SK-N-SH (cell line): ENCODE measurements around the gene PRKAB2. TPM values are rescaled to one million over a fixed set of nuclear protein-coding genes. Genes with fewer than 3 reads are reported as not detected.

Experiments
- CTCF ChIA-PET: fragments of 300-600, 350-600 bp; formaldehyde crosslinking; extraction: SDS; loops from one replicate; lab custom pipeline; 2021; lab: Yijun Ruan, JAX
- POLR2A ChIA-PET: fragments of 350-600 bp; sonication (Branson Sonifier 250); formaldehyde crosslinking; extraction: SDS; loops from one replicate; lab custom pipeline; 2020; ENCODE audit warnings: antibody characterized with exemption, inconsistent platforms; lab: Yijun Ruan, JAX
- DNase-seq: peaks from one replicate; pipeline ENCODE4 v3.0.0; 2012
- H2AFZ ChIP-seq: fragments of 200-600 bp; sonication (generic); 2 replicates; pipeline ENCODE4 v1.8.1; 2016; ENCODE audit warnings: antibody characterized with exemption, mild to moderate bottlenecking, low read depth
- H3F3A ChIP-seq: fragments of 200-600 bp; sonication (generic); replicated peaks from 2 replicates; pipeline ENCODE3; 2016; ENCODE audit warnings: antibody characterized with exemption, mild to moderate bottlenecking; ENCODE audit not compliant: insufficient read depth
- H3K27ac ChIP-seq, 2 experiments: fragments of 200-500 bp in 1 of 2; fragments of 200-600 bp in 1 of 2; sonication (Bioruptor generic) in 1 of 2; sonication (generic), shearing (Covaris generic) in 1 of 2; 2 replicates each; pipeline versions ENCODE4 v1.5.1 to v1.6.1; 2014 to 2016; ENCODE audit warnings: low read depth in 2 of 2, inconsistent platforms in 1 of 2, low read length in 1 of 2, mild to moderate bottlenecking in 1 of 2, mixed read lengths in 1 of 2
- H3K27me3 ChIP-seq: fragments of 200-600 bp; sonication (generic), shearing (Covaris generic); 2 replicates; pipeline ENCODE4 v1.6.1; 2016; ENCODE audit warnings: mixed run types; ENCODE audit not compliant: insufficient read depth
- H3K36me3 ChIP-seq, 2 experiments: fragments of 200-500 bp in 1 of 2; fragments of 200-600 bp in 1 of 2; sonication (Bioruptor generic) in 1 of 2; sonication (generic) in 1 of 2; replicated peaks in 1 of 2; 2 replicates each; pipeline versions ENCODE3 to v1.5.1; 2014 to 2016; ENCODE audit warnings: low read length in 1 of 2, mild to moderate bottlenecking in 1 of 2; ENCODE audit not compliant: insufficient read depth in 2 of 2, control insufficient read depth in 1 of 2
- H3K4me1 ChIP-seq, 2 experiments: fragments of 200-500 bp in 1 of 2; fragments of 200-600 bp in 1 of 2; sonication (Bioruptor generic) in 1 of 2; sonication (generic), shearing (Covaris generic) in 1 of 2; 2 replicates each; pipeline versions ENCODE4 v1.5.1 to v1.6.1; 2014 to 2016; ENCODE audit warnings: low read depth in 1 of 2, low read length in 1 of 2, mixed run types in 1 of 2; ENCODE audit not compliant: insufficient read depth in 2 of 2, control insufficient read depth in 1 of 2
- H3K4me2 ChIP-seq: fragments of 200-600 bp; sonication (generic), shearing (Covaris generic); 2 replicates; pipeline ENCODE4 v1.6.1; 2017; ENCODE audit warnings: mixed run types
- H3K4me3 ChIP-seq, 2 experiments: fragments of 200-500 bp in 1 of 2; fragments of 200-600 bp in 1 of 2; sonication (Bioruptor generic) in 1 of 2; sonication (generic), shearing (Covaris generic) in 1 of 2; 2 replicates each; pipeline versions ENCODE4 v1.5.1 to v1.8.1; 2014 to 2016; ENCODE audit warnings: low read depth in 2 of 2, inconsistent platforms in 1 of 2, low read length in 1 of 2, mild to moderate bottlenecking in 1 of 2, mixed read lengths in 1 of 2, moderate library complexity in 1 of 2
- H3K79me2 ChIP-seq: fragments of 200-600 bp; sonication (generic); 2 replicates; pipeline ENCODE4 v1.8.1; 2017; ENCODE audit warnings: mild to moderate bottlenecking; ENCODE audit not compliant: insufficient read depth
- H3K9ac ChIP-seq: fragments of 200-600 bp; sonication (generic); 2 replicates; pipeline ENCODE4 v1.6.1; 2017; ENCODE audit warnings: mixed run types
- H3K9me2 ChIP-seq: fragments of 200-600 bp; sonication (generic); 2 replicates; pipeline ENCODE4 v1.6.1; 2017; ENCODE audit warnings: mixed run types
- H3K9me3 ChIP-seq: fragments of 200-600 bp; sonication (generic); 2 replicates; pipeline ENCODE4 v1.6.1; 2017; ENCODE audit warnings: mixed run types, mild to moderate bottlenecking, moderate library complexity
- H4K20me1 ChIP-seq: fragments of 200-600 bp; sonication (generic); 2 replicates; pipeline ENCODE4 v1.6.1; 2017; ENCODE audit warnings: mild to moderate bottlenecking, mixed run types; ENCODE audit not compliant: insufficient read depth
- CHD2 ChIP-seq: fragments of 150-350 bp; IDR thresholded peaks from 2 replicates; pipeline ENCODE4 v1.6.1; 2018; ENCODE audit warnings: low read length; ENCODE audit not compliant: partially characterized antibody
- ELF1 ChIP-seq: IDR thresholded peaks from 2 replicates; pipeline ENCODE4 v1.4.0; 2012
- EZH2phosphoT487 ChIP-seq: fragments of 200-600 bp; sonication (generic); IDR thresholded peaks from 2 replicates; pipeline ENCODE4 v1.6.1; 2017; ENCODE audit warnings: low read depth, mixed run types, mild to moderate bottlenecking, antibody characterized with exemption, moderate library complexity, borderline replicate concordance
- FOSL2 ChIP-seq: IDR thresholded peaks from 2 replicates; pipeline ENCODE4 v1.4.0; 2012; ENCODE audit warnings: low read depth, mild to moderate bottlenecking, moderate library complexity, borderline replicate concordance
- FOXJ3 ChIP-seq: sonication (generic); formaldehyde crosslinking; IDR thresholded peaks from 2 replicates; pipeline ENCODE4 v1.5.1; 2020; ENCODE audit warnings: mild to moderate bottlenecking, missing genetic modification reagents
- GABPA ChIP-seq: IDR thresholded peaks from 2 replicates; pipeline ENCODE4 v1.4.0; 2012; ENCODE audit warnings: low read depth, mild to moderate bottlenecking
- GATA2 ChIP-seq: sonication (generic); formaldehyde crosslinking; IDR thresholded peaks from 2 replicates; pipeline ENCODE4 v1.5.0; 2020; ENCODE audit warnings: mild to moderate bottlenecking, missing genetic modification reagents
- MEF2A ChIP-seq: IDR thresholded peaks from 2 replicates; pipeline ENCODE4 v1.4.0; 2012; ENCODE audit warnings: low read depth, borderline replicate concordance
- NFIC ChIP-seq: IDR thresholded peaks from 2 replicates; pipeline ENCODE4 v1.4.0; 2012; ENCODE audit warnings: borderline replicate concordance
- NRF1 ChIP-seq: IDR thresholded peaks from 2 replicates; pipeline ENCODE4 v1.6.1; 2012; ENCODE audit warnings: low read depth, mild to moderate bottlenecking, low read length
- POLR2AphosphoS5 ChIP-seq: IDR thresholded peaks from 2 replicates; pipeline ENCODE4 v1.6.1; 2012; ENCODE audit warnings: low read depth, low read length
- RAD21 ChIP-seq: IDR thresholded peaks from 2 replicates; pipeline ENCODE4 v1.6.1; 2012; ENCODE audit warnings: mild to moderate bottlenecking, low read length
- RCOR1 ChIP-seq: fragments of 150-350 bp; IDR thresholded peaks from 2 replicates; pipeline ENCODE4 v1.6.1; 2017; ENCODE audit warnings: antibody characterized with exemption, low read length
- RFX5 ChIP-seq: IDR thresholded peaks from 2 replicates; pipeline ENCODE4 v1.6.1; 2012; ENCODE audit warnings: mild to moderate bottlenecking, improper control_type of control experiment, low read length
- RXRA ChIP-seq: IDR thresholded peaks from 2 replicates; pipeline ENCODE4 v1.4.0; 2012; ENCODE audit warnings: low read depth, mild to moderate bottlenecking, borderline replicate concordance
- SIN3A ChIP-seq: IDR thresholded peaks from 2 replicates; pipeline ENCODE4 v1.6.1; 2012; ENCODE audit warnings: low read depth, mild to moderate bottlenecking, low read length, moderate library complexity, borderline replicate concordance
- SMC3 ChIP-seq: IDR thresholded peaks from 2 replicates; pipeline ENCODE4 v1.6.1; 2012; ENCODE audit warnings: low read depth, low read length, improper control_type of control experiment
- TAF1 ChIP-seq: IDR thresholded peaks from 2 replicates; pipeline ENCODE4 v1.6.1; 2012; ENCODE audit warnings: low read depth, mild to moderate bottlenecking, low read length, moderate library complexity, borderline replicate concordance
- TCF12 ChIP-seq: IDR thresholded peaks from 2 replicates; pipeline ENCODE4 v1.4.0; 2012
- YY1 ChIP-seq: IDR thresholded peaks from 2 replicates; pipeline ENCODE4 v1.4.0; 2012; ENCODE audit warnings: low read depth, mild to moderate bottlenecking
- ZBTB33 ChIP-seq: IDR thresholded peaks from 2 replicates; pipeline ENCODE4 v1.4.0; 2012; ENCODE audit warnings: low read depth, borderline replicate concordance
- WGBS: methylation state at CpG from one replicate; pipeline ENCODE4 v1.1.6; 2017; ENCODE audit warnings: low lambda C conversion rate; 5-methylcytosine and 5-hydroxymethylcytosine counted together
- polyA plus RNA-seq, 3 experiments: library from polyadenylated mRNA; depleted of rRNA; stranded (reverse); fragments of >200 nt; gene quantifications; 2 replicates each; pipeline ENCODE4 v1.2.3, GENCODE V29; 2012
- TF ChIP-seq, protein P1 (sequence below): fragments of 150-350 bp; IDR thresholded peaks from 2 replicates; pipeline ENCODE4 v1.6.1; 2017; ENCODE audit warnings: antibody characterized with exemption, low read length, low read depth, borderline replicate concordance
- TF ChIP-seq, protein P2 (sequence below): IDR thresholded peaks from 2 replicates; pipeline ENCODE4 v1.4.0; 2012; ENCODE audit warnings: low read depth
- TF ChIP-seq, protein P3 (sequence below): fragments of 150-350 bp; IDR thresholded peaks from 2 replicates; pipeline ENCODE4 v1.6.1; 2016; ENCODE audit warnings: mild to moderate bottlenecking, low read depth, low read length

PRKAB2 gene
- polyA plus RNA-seq, 1 of the 3 experiments (the other 2 are of a cell fraction), result 6.2 TPM

DNA sequence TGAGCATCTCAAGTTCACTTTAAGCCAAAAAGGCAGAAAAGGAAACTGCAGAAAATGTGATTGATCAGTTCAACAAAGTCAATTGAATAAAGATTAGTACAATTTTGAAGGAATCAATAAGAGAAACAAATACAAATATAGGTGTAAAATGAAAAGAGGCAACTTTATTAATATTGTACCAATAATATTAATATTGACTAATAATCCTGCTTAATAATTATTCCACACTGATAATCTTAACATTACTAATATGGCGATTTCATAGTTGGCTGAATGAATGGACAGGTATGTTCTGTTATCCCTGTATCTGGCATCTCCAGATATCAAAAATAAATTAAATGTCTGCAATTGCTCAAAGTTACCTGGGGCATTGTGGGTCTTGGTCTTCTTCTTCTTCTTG is 61.8 kb downstream of the PRKAB2 start (continued):
- no peak for TF ChIP-seq RXRA
- no peak for TF ChIP-seq GATA2

DNA sequence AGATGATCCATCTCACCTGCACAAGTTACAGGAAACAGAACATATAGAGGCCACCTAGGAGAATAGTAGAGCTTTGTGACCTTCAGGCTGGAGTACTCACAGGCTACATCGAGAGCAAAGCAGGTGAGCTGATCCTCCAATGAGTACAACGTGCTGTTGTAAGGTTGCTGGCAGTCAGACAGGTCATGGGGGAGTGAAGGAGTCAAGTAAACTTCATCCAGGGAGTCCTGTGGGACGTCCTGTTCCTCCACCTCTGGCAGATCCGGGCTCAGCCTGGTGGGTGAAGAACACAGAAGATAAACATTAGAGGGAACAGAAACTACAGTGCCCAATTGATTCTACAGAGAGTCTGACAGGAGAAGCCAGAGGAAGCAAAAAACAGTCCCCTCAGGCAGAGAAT is 62.5 kb downstream of the PRKAB2 start:
- Histone ChIP-seq H3K9me3 (no peaks in the 10 kb centered on the region), H3K27ac (no peak overlapping the region), H3K4me3 (no peak overlapping the region), H3K27me3 (peaks cover 10% of the 10 kb centered on the region; the same call in 1 of the 2 replicates), H3K4me2 (no peak overlapping the region), H3K4me1 (no peaks in the 10 kb centered on the region), H3K79me2 (no peaks in the 10 kb centered on the region), H3K9ac (no peak overlapping the region), H3F3A (no peaks in the 10 kb centered on the region), H2AFZ (no peak overlapping the region), H3K9me2 (no peaks in the 10 kb centered on the region), H4K20me1 (no peaks in the 10 kb centered on the region), H3K36me3 (no peaks in the 10 kb centered on the region)
- ChIA-PET CTCF (no interaction called here), POLR2A (no interaction called here)
- 0% methylated on average over 4 of the region's 4 CpGs for WGBS
- DNase-seq, result no peak
- TF ChIP-seq NRF1 (no peak), RCOR1 (no peak), GABPA (no peak), RAD21 (no peak), NFIC (no peak), YY1 (no peak), RFX5 (no peak), SIN3A (no peak), FOSL2 (no peak), ELF1 (no peak)
- TF ChIP-seq, protein P1, sequence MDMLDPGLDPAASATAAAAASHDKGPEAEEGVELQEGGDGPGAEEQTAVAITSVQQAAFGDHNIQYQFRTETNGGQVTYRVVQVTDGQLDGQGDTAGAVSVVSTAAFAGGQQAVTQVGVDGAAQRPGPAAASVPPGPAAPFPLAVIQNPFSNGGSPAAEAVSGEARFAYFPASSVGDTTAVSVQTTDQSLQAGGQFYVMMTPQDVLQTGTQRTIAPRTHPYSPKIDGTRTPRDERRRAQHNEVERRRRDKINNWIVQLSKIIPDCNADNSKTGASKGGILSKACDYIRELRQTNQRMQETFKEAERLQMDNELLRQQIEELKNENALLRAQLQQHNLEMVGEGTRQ, result no peak

GRCh38 chr1:147109041-147109440 is 63.2 kb downstream of the PRKAB2 start:
- Histone ChIP-seq H3K4me1 (no peaks in the 10 kb centered on the region), H2AFZ (no peak overlapping the region), H3K9me2 (no peaks in the 10 kb centered on the region), H3K27ac (no peak overlapping the region), H3K79me2 (no peaks in the 10 kb centered on the region), H3K27me3 (peaks cover 10% of the 10 kb centered on the region; the same call in 1 of the 2 replicates), H3K9ac (no peak overlapping the region), H3K36me3 (no peaks in the 10 kb centered on the region), H3F3A (no peaks in the 10 kb centered on the region), H4K20me1 (no peaks in the 10 kb centered on the region), H3K9me3 (no peaks in the 10 kb centered on the region), H3K4me3 (no peak overlapping the region), H3K4me2 (no peak overlapping the region)
- no peak for TF ChIP-seq TAF1
- TF ChIP-seq TCF12, result no peak
- TF ChIP-seq ELF1, result no peak
- no peak for TF ChIP-seq RFX5
- TF ChIP-seq, protein P2, sequence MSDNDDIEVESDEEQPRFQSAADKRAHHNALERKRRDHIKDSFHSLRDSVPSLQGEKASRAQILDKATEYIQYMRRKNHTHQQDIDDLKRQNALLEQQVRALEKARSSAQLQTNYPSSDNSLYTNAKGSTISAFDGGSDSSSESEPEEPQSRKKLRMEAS, result no peak
- no peak for TF ChIP-seq RXRA
- no peak for TF ChIP-seq ZBTB33
- no peak for TF ChIP-seq POLR2AphosphoS5
- no peak for TF ChIP-seq SMC3
- TF ChIP-seq RAD21, result no peak
- TF ChIP-seq MEF2A, result no peak
- TF ChIP-seq FOSL2, result no peak
- TF ChIP-seq EZH2phosphoT487, result no peak
- no peak for TF ChIP-seq GABPA
- no peak for TF ChIP-seq CHD2
- TF ChIP-seq FOXJ3 (CRISPR knock-in tag), result no peak
- TF ChIP-seq YY1, result no peak
- TF ChIP-seq, protein P3, sequence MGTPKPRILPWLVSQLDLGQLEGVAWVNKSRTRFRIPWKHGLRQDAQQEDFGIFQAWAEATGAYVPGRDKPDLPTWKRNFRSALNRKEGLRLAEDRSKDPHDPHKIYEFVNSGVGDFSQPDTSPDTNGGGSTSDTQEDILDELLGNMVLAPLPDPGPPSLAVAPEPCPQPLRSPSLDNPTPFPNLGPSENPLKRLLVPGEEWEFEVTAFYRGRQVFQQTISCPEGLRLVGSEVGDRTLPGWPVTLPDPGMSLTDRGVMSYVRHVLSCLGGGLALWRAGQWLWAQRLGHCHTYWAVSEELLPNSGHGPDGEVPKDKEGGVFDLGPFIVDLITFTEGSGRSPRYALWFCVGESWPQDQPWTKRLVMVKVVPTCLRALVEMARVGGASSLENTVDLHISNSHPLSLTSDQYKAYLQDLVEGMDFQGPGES, result no peak
- POLR2A ChIA-PET, result no interaction called here
- DNase-seq, result no peak
- CTCF ChIA-PET, result no interaction called here
- 21% methylated on average over 1 of the region's 1 CpG for WGBS
